Natural killer cell (primary cell): ENCODE data around the gene HOXD11. TPM values are rescaled to one million over a fixed set of nuclear protein-coding genes. Genes with fewer than 3 reads are reported as not detected.

Experiments used
- ATAC-seq, 3 donors: fragments of 150-1000 bp in 2 of 3; fragments of 200-7000 bp in 1 of 3; cut with Tn5 transposase; 1 replicate in 1 of 3; 2 replicates in 2 of 3; pipeline ENCODE4 v1.10.0; 2021; ENCODE audit warnings: mild to moderate bottlenecking in 2 of 3, moderate library complexity in 2 of 3
- DNase-seq, 2 donors: peaks; one replicate each; pipeline versions ENCODE4 v3.0.0 to v3.0.0-alpha.2; 2013 to 2021; ENCODE audit warnings: mixed read lengths in 1 of 2
- H3K27ac ChIP-seq: one replicate; pipeline ENCODE4 v1.5.1; 2013; ENCODE audit warnings: mild to moderate bottlenecking, low read length
- H3K27me3 ChIP-seq: one replicate; pipeline ENCODE4 v1.6.1; 2013; ENCODE audit warnings: low read length; ENCODE audit not compliant: control insufficient read depth, insufficient read depth
- H3K36me3 ChIP-seq: one replicate; pipeline ENCODE4 v1.6.1; 2013; ENCODE audit warnings: low read length; ENCODE audit not compliant: control insufficient read depth, insufficient read depth
- H3K4me1 ChIP-seq: one replicate; pipeline ENCODE4 v1.6.1; 2013; ENCODE audit warnings: low read length; ENCODE audit not compliant: control insufficient read depth, insufficient read depth
- H3K4me3 ChIP-seq: one replicate; pipeline ENCODE4 v1.5.1; 2013; ENCODE audit warnings: low read length
- H3K9me3 ChIP-seq: one replicate; pipeline ENCODE4 v1.6.1; 2013; ENCODE audit warnings: low read length; ENCODE audit not compliant: control insufficient read depth, insufficient read depth
- H3K27ac Mint-ChIP-seq, 2 donors: one replicate each; pipeline ENCODE4 v1.8.0; 2022; ENCODE audit warnings: mild to moderate bottlenecking in 2 of 2, mixed read lengths in 2 of 2, moderate library complexity in 1 of 2
- H3K27me3 Mint-ChIP-seq, 2 donors: one replicate each; pipeline ENCODE4 v1.8.0; 2022; ENCODE audit warnings: low read depth in 2 of 2, mixed read lengths in 2 of 2
- H3K36me3 Mint-ChIP-seq: one replicate; pipeline ENCODE4 v1.8.0; 2022; ENCODE audit warnings: mixed read lengths
- H3K4me1 Mint-ChIP-seq, 2 donors: one replicate each; pipeline ENCODE4 v1.8.0; 2022; ENCODE audit warnings: mixed read lengths in 2 of 2
- H3K4me3 Mint-ChIP-seq: one replicate; pipeline ENCODE4 v1.8.0; 2022; ENCODE audit warnings: mild to moderate bottlenecking, moderate library complexity, mixed read lengths
- H3K9me3 Mint-ChIP-seq, 2 donors: one replicate each; pipeline ENCODE4 v1.8.0; 2022; ENCODE audit warnings: mixed read lengths in 2 of 2
- WGBS: methylation state at CpG from one replicate; pipeline ENCODE4 v1.1.7; 2013; ENCODE audit warnings: missing lambda C conversion rate; ENCODE audit not compliant: insufficient coverage; 5-methylcytosine and 5-hydroxymethylcytosine counted together
- intact Hi-C: fragments of 100-400 bp; cut with micrococcal nuclease; formaldehyde crosslinking; loops from one replicate; pipeline ENCODE4 v1.14.2; 2022
- total RNA-seq, 4 donors: library from RNA; stranded (reverse); fragments of 120-200 nt in 1 of 4; gene quantifications; one replicate each; pipeline versions ENCODE4 v1.2.3 to v1.2.4, GENCODE V29; 2013 to 2022
- TF ChIP-seq, protein P1 (sequence below): fragments of 200-600 bp; IDR thresholded peaks from one replicate; pipeline ENCODE4 v1.8.0; 2022; ENCODE audit warnings: antibody characterized with exemption

Gene HOXD11
- total RNA-seq, 3 donors from 2014 or later (not counting 1 experiment from before 2014, with no cell fraction given): not detected

- WGBS: 41% methylated on average over 11 of the region's 11 CpGs
- no peaks in the 10 kb centered on the region for H3K36me3 Mint-ChIP-seq
- no peak for DNase-seq
These were observed 41.8 kb downstream of the HOXD11 start for GRCh38 chr2:176148751-176149421.

DNA sequence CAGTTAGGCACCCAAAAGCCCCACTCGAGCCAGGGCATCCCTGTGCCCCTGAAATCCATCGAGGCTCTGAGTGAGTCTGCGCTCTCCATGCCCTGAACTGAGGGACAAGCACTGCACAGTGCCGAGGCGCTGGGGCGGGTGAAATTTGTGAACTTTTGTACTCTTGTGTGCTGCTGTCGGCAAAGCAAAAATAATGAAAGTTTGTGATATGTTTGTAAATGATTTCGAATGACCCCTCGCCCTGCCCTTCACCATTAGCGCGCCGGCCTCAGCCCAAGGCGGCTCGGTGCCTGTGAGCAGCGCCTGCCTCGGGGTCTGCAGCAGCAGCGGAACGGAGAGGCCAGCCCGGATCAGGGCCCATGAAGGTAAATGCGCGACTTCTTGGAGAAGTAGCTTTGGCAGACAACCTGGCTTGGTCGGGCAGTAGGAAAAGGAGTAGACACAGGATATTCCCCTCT is 42.4 kb downstream of the HOXD11 start:
- Mint-ChIP-seq H3K27me3 (peaks cover 64 to 66% of the 10 kb centered on the region in 2 donors), H3K36me3 (no peaks in the 10 kb centered on the region), H3K4me3 (no peak overlapping the region), H3K4me1 (peaks cover 0 to 6% of the 10 kb centered on the region in 2 donors), H3K27ac (no peak overlapping the region), H3K9me3 (no peaks in the 10 kb centered on the region)
- Histone ChIP-seq H3K36me3 (no peaks in the 10 kb centered on the region), H3K27me3 (peaks cover 67% of the 10 kb centered on the region), H3K4me3 (no peak overlapping the region), H3K9me3 (no peaks in the 10 kb centered on the region), H3K27ac (no peak overlapping the region), H3K4me1 (peaks cover 4% of the 10 kb centered on the region)
- DNase-seq (no peak), ATAC-seq (no peak)
- WGBS: 19% methylated on average over 22 of the region's 22 CpGs
- TF ChIP-seq, protein P1, sequence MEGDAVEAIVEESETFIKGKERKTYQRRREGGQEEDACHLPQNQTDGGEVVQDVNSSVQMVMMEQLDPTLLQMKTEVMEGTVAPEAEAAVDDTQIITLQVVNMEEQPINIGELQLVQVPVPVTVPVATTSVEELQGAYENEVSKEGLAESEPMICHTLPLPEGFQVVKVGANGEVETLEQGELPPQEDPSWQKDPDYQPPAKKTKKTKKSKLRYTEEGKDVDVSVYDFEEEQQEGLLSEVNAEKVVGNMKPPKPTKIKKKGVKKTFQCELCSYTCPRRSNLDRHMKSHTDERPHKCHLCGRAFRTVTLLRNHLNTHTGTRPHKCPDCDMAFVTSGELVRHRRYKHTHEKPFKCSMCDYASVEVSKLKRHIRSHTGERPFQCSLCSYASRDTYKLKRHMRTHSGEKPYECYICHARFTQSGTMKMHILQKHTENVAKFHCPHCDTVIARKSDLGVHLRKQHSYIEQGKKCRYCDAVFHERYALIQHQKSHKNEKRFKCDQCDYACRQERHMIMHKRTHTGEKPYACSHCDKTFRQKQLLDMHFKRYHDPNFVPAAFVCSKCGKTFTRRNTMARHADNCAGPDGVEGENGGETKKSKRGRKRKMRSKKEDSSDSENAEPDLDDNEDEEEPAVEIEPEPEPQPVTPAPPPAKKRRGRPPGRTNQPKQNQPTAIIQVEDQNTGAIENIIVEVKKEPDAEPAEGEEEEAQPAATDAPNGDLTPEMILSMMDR: no peak
- intact Hi-C loops: no loop called here

More at GRCh38 chr2:176148751-176149421, 41.8 kb downstream of the HOXD11 start:
- intact Hi-C loops: no loop called here
- Histone ChIP-seq H3K36me3 (no peaks in the 10 kb centered on the region), H3K4me1 (peaks cover 4% of the 10 kb centered on the region), H3K27ac (no peak overlapping the region), H3K27me3 (peaks cover 65% of the 10 kb centered on the region), H3K4me3 (no peak overlapping the region), H3K9me3 (no peaks in the 10 kb centered on the region)
- ATAC-seq: no peak
- Mint-ChIP-seq H3K27ac (no peak overlapping the region), H3K27me3 (peaks cover 64% of the 10 kb centered on the region in 2 donors), H3K4me3 (no peak overlapping the region), H3K9me3 (no peaks in the 10 kb centered on the region), H3K4me1 (peaks cover 0 to 6% of the 10 kb centered on the region in 2 donors)
- TF ChIP-seq, protein P1: no peak

DNA sequence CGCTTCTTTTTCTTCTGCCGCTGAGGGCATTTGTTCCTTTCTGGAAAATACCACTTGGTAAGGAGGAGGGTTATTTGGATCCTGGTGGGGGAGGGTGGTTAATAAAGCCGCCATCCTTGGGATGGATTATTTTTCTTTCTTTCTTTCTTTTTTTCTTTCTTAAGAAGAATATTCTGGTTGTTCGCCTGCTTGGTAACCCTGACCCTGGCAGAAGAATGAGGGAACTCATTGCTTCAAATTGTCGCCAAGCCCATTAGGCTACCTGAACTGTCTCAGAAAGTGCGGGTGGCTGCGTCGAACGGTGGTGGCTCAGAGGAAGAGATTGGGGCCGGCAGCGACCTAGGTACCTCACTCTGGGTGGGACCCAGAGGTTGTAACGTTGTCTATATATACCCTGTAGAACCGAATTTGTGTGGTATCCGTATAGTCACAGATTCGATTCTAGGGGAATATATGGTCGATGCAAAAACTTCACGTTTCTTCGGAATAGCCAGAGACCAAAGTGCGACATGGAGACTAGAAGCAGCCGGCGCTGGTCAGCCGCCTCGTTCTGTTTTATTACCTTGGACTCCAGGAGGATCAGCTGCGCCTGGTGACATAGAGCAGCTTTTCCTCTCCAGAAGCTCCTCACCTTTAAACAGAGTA is 43.0 kb downstream of the HOXD11 start:
- peaks cover 0 to 6% of the 10 kb centered on the region in 2 donors for H3K4me1 Mint-ChIP-seq
- ATAC-seq (no peak), DNase-seq (no peak)
- Histone ChIP-seq H3K4me3 (no peak overlapping the region), H3K27me3 (peaks cover 65% of the 10 kb centered on the region), H3K9me3 (no peaks in the 10 kb centered on the region), H3K36me3 (no peaks in the 10 kb centered on the region), H3K27ac (no peak overlapping the region), H3K4me1 (peaks cover 4% of the 10 kb centered on the region)
- 28% methylated on average over 23 of the region's 24 CpGs for WGBS
- peaks cover 65% of the 10 kb centered on the region in 2 donors for H3K27me3 Mint-ChIP-seq
- TF ChIP-seq, protein P1: no peak
- no peak overlapping the region for H3K27ac Mint-ChIP-seq
- H3K9me3 Mint-ChIP-seq: no peaks in the 10 kb centered on the region
- intact Hi-C loops: no loop called here
- H3K36me3 Mint-ChIP-seq: no peaks in the 10 kb centered on the region
- no peak overlapping the region for H3K4me3 Mint-ChIP-seq
